SK-N-SH treated with all-trans-retinoic acid at 6 μM for 48 hours (cell line): Measurements from ENCODE around the gene RALGPS1.

Source experiments
- BACH2 ChIP-seq: fragments of 250-450 bp; sonication (Bioruptor Pico); IDR thresholded peaks from 2 replicates; pipeline ENCODE4 v1.9.0; 2021; ENCODE audit warnings: mild to moderate bottlenecking, borderline replicate concordance
- CSDC2 ChIP-seq: fragments of 250-450 bp; sonication (Bioruptor Pico); IDR thresholded peaks from 2 replicates; pipeline ENCODE4 v1.5.0; 2020; ENCODE audit warnings: mild to moderate bottlenecking, moderate library complexity
- ESRRG ChIP-seq: fragments of 250-450 bp; sonication (Bioruptor Pico); IDR thresholded peaks from 2 replicates; pipeline ENCODE4 v1.6.1; 2021; ENCODE audit warnings: mild to moderate bottlenecking
- OSR1 ChIP-seq: fragments of 250-450 bp; sonication (Bioruptor Pico); IDR thresholded peaks from 2 replicates; pipeline ENCODE4 v1.8.0; 2022; ENCODE audit warnings: moderate library complexity, mild to moderate bottlenecking, inconsistent platforms
- RARB ChIP-seq: fragments of 250-450 bp; sonication (Bioruptor Pico); IDR thresholded peaks from 2 replicates; pipeline ENCODE4 v1.8.0; 2021; ENCODE audit warnings: mild to moderate bottlenecking, moderate library complexity
- TCF4 ChIP-seq: fragments of 250-450 bp; sonication (Bioruptor Pico); IDR thresholded peaks from 2 replicates; pipeline ENCODE4 v1.8.0; 2021; ENCODE audit warnings: mild to moderate bottlenecking, moderate library complexity, borderline replicate concordance
- ZC3H10 ChIP-seq: fragments of 250-450 bp; sonication (Bioruptor Pico); IDR thresholded peaks from 2 replicates; pipeline ENCODE4 v1.5.1; 2021; ENCODE audit warnings: mild to moderate bottlenecking, moderate library complexity
- ZFP30 ChIP-seq: fragments of 450-650 bp; formaldehyde crosslinking; IDR thresholded peaks from 2 replicates; pipeline ENCODE4 v1.5.0; 2022; ENCODE audit warnings: mild to moderate bottlenecking, moderate library complexity
- TF ChIP-seq, protein P1 (sequence below): fragments of 250-450 bp; sonication (Bioruptor Pico); IDR thresholded peaks from 2 replicates; pipeline ENCODE4 v1.5.1; 2020; ENCODE audit warnings: low read depth, mild to moderate bottlenecking, moderate library complexity
- TF ChIP-seq, protein P2 (sequence below): fragments of 250-450 bp; sonication (Bioruptor Pico); IDR thresholded peaks from 2 replicates; pipeline ENCODE4 v1.8.0; 2021; ENCODE audit warnings: low read depth, mild to moderate bottlenecking, moderate library complexity, borderline replicate concordance
- TF ChIP-seq, protein P3 (sequence below): fragments of 250-450 bp; sonication (Bioruptor Pico); IDR thresholded peaks from 2 replicates; pipeline ENCODE4 v1.5.0; 2020; ENCODE audit warnings: mild to moderate bottlenecking, moderate library complexity
- TF ChIP-seq, protein P4 (sequence below): fragments of 250-450 bp; sonication (Bioruptor Pico); IDR thresholded peaks from 2 replicates; pipeline ENCODE4 v1.8.0; 2020; ENCODE audit warnings: mild to moderate bottlenecking, moderate library complexity, borderline replicate concordance
- TF ChIP-seq, protein P5 (sequence below): fragments of 250-450 bp; sonication (Bioruptor Pico); IDR thresholded peaks from 2 replicates; pipeline ENCODE4 v1.5.1; 2021; ENCODE audit warnings: mild to moderate bottlenecking, moderate library complexity

DNA sequence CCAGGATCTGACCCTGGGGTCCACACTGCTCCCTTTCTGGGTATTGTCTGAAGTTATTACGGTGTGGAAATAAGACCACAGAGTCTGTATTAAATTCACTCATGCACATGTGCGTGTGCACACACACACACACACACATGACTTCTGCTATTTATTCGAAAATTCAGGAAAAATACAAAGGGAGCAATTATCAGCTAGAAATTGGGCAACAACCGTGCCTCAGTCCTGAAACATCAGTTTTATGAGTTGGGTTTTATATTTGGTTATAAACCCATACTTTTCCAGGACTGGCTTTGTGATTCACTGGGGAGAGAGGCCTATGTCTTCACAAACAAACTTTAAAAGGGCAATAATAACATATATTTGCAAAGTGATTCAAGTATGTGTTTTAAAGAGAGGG is 117.7 kb downstream of the RALGPS1 start:
- TF ChIP-seq, protein P1, sequence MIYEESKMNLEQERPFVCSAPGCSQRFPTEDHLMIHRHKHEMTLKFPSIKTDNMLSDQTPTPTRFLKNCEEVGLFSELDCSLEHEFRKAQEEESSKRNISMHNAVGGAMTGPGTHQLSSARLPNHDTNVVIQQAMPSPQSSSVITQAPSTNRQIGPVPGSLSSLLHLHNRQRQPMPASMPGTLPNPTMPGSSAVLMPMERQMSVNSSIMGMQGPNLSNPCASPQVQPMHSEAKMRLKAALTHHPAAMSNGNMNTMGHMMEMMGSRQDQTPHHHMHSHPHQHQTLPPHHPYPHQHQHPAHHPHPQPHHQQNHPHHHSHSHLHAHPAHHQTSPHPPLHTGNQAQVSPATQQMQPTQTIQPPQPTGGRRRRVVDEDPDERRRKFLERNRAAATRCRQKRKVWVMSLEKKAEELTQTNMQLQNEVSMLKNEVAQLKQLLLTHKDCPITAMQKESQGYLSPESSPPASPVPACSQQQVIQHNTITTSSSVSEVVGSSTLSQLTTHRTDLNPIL (CRISPR knock-in tag) = no peak
- TF ChIP-seq ZC3H10 (CRISPR knock-in tag) (no peak), ZFP30 (CRISPR knock-in tag) (no peak), TCF4 (CRISPR knock-in tag) (no peak), RARB (CRISPR knock-in tag) (no peak), CSDC2 (CRISPR knock-in tag) (no peak), ESRRG (CRISPR knock-in tag) (no peak), OSR1 (CRISPR knock-in tag) (no peak), BACH2 (CRISPR knock-in tag) (no peak)
- TF ChIP-seq, protein P2, sequence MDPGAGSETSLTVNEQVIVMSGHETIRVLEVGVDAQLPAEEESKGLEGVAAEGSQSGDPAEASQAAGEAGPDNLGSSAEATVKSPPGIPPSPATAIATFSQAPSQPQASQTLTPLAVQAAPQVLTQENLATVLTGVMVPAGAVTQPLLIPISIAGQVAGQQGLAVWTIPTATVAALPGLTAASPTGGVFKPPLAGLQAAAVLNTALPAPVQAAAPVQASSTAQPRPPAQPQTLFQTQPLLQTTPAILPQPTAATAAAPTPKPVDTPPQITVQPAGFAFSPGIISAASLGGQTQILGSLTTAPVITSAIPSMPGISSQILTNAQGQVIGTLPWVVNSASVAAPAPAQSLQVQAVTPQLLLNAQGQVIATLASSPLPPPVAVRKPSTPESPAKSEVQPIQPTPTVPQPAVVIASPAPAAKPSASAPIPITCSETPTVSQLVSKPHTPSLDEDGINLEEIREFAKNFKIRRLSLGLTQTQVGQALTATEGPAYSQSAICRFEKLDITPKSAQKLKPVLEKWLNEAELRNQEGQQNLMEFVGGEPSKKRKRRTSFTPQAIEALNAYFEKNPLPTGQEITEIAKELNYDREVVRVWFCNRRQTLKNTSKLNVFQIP (CRISPR knock-in tag) = no peak
- TF ChIP-seq, protein P3, sequence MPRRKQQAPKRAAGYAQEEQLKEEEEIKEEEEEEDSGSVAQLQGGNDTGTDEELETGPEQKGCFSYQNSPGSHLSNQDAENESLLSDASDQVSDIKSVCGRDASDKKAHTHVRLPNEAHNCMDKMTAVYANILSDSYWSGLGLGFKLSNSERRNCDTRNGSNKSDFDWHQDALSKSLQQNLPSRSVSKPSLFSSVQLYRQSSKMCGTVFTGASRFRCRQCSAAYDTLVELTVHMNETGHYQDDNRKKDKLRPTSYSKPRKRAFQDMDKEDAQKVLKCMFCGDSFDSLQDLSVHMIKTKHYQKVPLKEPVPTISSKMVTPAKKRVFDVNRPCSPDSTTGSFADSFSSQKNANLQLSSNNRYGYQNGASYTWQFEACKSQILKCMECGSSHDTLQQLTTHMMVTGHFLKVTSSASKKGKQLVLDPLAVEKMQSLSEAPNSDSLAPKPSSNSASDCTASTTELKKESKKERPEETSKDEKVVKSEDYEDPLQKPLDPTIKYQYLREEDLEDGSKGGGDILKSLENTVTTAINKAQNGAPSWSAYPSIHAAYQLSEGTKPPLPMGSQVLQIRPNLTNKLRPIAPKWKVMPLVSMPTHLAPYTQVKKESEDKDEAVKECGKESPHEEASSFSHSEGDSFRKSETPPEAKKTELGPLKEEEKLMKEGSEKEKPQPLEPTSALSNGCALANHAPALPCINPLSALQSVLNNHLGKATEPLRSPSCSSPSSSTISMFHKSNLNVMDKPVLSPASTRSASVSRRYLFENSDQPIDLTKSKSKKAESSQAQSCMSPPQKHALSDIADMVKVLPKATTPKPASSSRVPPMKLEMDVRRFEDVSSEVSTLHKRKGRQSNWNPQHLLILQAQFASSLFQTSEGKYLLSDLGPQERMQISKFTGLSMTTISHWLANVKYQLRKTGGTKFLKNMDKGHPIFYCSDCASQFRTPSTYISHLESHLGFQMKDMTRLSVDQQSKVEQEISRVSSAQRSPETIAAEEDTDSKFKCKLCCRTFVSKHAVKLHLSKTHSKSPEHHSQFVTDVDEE (CRISPR knock-in tag) = no peak
- TF ChIP-seq, protein P4, sequence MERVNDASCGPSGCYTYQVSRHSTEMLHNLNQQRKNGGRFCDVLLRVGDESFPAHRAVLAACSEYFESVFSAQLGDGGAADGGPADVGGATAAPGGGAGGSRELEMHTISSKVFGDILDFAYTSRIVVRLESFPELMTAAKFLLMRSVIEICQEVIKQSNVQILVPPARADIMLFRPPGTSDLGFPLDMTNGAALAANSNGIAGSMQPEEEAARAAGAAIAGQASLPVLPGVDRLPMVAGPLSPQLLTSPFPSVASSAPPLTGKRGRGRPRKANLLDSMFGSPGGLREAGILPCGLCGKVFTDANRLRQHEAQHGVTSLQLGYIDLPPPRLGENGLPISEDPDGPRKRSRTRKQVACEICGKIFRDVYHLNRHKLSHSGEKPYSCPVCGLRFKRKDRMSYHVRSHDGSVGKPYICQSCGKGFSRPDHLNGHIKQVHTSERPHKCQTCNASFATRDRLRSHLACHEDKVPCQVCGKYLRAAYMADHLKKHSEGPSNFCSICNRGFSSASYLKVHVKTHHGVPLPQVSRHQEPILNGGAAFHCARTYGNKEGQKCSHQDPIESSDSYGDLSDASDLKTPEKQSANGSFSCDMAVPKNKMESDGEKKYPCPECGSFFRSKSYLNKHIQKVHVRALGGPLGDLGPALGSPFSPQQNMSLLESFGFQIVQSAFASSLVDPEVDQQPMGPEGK (CRISPR knock-in tag) = no peak
- TF ChIP-seq, protein P5, sequence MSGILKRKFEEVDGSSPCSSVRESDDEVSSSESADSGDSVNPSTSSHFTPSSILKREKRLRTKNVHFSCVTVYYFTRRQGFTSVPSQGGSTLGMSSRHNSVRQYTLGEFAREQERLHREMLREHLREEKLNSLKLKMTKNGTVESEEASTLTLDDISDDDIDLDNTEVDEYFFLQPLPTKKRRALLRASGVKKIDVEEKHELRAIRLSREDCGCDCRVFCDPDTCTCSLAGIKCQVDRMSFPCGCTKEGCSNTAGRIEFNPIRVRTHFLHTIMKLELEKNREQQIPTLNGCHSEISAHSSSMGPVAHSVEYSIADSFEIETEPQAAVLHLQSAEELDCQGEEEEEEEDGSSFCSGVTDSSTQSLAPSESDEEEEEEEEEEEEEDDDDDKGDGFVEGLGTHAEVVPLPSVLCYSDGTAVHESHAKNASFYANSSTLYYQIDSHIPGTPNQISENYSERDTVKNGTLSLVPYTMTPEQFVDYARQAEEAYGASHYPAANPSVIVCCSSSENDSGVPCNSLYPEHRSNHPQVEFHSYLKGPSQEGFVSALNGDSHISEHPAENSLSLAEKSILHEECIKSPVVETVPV (CRISPR knock-in tag) = no peak
